ENCODE measurements around the gene SAMHD1.
"Not testable (repeated sequence)": the region's sequence is repeated elsewhere in the genome, so short reads cannot be mapped to it uniquely, and the experiment has no call there.

SAMHD1 gene

DNA sequence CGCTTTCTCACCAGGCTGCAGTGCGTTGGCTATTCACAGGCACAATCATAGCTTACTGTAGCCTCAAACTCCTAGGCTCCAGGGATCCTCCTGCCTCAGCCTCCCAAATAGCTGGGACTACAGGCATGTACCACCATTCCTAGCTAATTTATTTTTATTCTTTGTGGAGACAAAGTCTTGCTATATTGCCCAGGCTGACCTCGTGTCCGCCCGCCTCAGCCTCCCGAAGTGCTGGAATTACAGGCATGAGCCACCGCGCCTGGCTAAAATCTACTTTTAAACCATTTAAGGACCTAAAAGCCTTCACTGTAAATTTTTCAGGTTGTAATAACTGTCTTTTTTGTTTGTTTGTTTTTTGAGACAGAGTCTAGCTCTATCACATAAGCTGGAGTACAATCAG lies 15.2 kb downstream of the SAMHD1 start:
- peaks cover 35% of the 10 kb centered on the region for H3K36me3 Mint-ChIP-seq (ENCODE audit: low read depth)
- no peak overlapping the region for H3K4me3 Mint-ChIP-seq
- H3K27me3 Mint-ChIP-seq = no peaks in the 10 kb centered on the region
- ATAC-seq (no peak), DNase-seq (no peak)
- H3K9me3 Mint-ChIP-seq = no peaks in the 10 kb centered on the region
- peaks cover 46% of the 10 kb centered on the region for H3K4me1 Mint-ChIP-seq
- peak overlapping the region; percentile 22 for H3K27ac Mint-ChIP-seq

DNA sequence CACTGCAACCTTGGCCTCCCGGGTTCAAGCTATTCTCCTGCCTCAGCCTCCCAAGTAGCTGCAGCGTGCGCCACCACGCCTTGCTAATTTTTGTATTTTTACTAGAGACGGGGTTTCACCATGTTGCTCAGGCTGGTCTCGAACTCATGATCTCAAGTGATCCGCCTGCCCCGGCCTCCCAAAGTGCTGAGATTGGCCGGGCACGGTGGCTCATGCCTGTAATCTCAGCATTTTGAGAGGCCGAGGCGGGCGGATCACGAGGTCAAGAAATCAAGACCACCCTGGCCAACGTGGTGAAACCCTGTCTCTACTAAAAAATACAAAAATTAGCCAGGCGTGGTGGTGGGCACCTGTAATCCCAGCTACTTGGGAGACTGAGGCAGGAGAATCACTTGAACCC lies 17.9 kb downstream of the SAMHD1 start:
- H3K27ac Mint-ChIP-seq, H3K4me3 Mint-ChIP-seq, ATAC-seq, H3K9me3 Mint-ChIP-seq, DNase-seq, H3K27me3 Mint-ChIP-seq: not testable (repeated sequence)
- peaks cover 43% of the 10 kb centered on the region for H3K36me3 Mint-ChIP-seq (ENCODE audit: low read depth)
- H3K4me1 Mint-ChIP-seq = peaks cover 47% of the 10 kb centered on the region

DNA sequence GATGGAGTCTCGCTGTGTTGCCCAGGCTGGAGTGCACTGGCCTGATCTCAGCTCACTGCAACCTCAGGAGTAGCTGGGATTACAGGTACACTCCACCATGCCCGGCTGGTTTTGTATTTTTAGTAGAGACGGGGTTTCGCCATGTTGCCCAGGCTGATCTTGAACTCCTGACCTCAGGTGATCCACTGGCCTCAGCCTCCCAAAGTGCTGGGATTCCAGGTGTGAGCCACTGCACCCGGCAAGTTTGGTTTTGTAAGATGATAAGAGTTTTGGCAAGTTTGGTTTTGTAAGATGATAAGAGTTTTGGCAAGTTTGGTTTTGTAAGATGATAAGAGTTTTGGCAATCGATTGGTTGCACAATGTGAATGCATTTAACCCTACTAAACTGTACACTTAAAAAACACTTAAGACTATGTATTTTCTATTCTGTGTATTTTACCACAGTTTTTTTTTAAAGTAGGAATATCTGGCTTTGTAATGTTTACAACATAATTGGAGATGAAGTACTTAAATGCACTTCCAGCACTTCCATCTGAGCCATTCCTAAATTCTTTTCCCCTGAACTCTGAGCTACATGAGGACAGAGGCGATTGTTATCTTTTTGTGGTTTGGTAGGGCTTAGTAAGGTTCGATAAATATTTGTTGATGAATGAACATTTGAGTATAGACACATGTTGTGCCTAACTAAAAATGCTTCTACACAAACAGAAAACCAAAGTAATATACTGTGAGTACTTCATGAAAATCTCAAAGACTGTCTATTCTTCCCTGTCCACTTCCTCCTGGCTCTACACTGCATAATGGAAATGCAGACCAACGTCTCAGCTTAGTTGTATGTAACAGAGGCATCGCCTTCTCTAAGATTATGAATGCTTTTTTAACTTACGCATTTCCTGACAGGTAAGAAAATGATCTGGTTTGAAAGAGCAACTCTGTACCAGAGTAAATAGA lies 18.8 kb downstream of the SAMHD1 start:
- DNase-seq (no peak), ATAC-seq (no peak)
- Mint-ChIP-seq H3K4me3 (no peak overlapping the region), H3K27ac (peak overlapping the region; percentile 35), H3K36me3 (ENCODE audit: low read depth) (peaks cover 46% of the 10 kb centered on the region), H3K4me1 (peaks cover 46% of the 10 kb centered on the region), H3K27me3 (no peaks in the 10 kb centered on the region), H3K9me3 (no peaks in the 10 kb centered on the region)

DNA sequence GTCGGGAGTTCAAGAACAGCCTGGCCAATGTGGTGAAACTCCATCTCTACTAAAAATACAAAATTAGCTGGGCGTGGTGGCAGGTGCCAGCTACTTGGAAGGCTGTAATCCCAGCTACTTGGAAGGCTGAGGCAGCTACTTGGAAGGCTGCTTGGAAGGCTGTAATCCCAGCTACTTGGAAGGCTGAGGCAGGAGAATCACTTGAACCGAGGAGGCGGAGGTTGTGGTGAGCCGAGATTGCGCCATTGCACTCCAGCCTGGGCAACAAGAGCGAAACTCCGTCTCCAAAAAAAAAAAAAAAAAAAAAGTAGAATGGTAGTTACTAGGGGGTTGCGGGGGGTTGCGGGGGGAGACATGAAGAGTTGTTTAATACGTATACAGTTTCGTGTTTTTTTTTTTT lies 19.4 kb downstream of the SAMHD1 start:
- Mint-ChIP-seq H3K36me3 (ENCODE audit: low read depth) (peaks cover 44% of the 10 kb centered on the region), H3K4me1 (peaks cover 39% of the 10 kb centered on the region)
- not testable (repeated sequence) for H3K27me3 Mint-ChIP-seq, H3K27ac Mint-ChIP-seq, H3K9me3 Mint-ChIP-seq, ATAC-seq, H3K4me3 Mint-ChIP-seq, DNase-seq

DNA sequence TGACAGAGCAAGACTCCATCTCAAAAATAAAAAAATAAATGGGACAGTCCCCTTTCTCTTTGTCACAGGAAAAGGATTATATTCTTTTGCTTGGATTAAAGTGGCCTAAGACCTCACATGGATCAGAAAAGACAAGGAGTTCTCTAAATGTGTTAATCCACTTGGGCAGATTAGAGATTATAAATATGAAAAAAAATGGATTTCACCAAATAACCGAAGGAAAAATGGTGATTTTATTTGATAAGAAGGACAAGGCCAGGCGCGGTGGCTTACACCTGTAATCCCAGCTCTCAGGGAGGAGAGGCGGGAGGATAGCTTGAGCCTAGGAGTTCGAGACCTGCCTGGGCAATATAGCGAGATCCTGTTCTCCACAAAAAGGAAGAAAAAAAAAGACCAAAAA lies 21.8 kb downstream of the SAMHD1 start:
- H3K36me3 Mint-ChIP-seq (ENCODE audit: low read depth) = peaks cover 42% of the 10 kb centered on the region
- ATAC-seq (no peak), DNase-seq (no peak)
- no peaks in the 10 kb centered on the region for H3K9me3 Mint-ChIP-seq
- no peak overlapping the region for H3K4me3 Mint-ChIP-seq
- H3K27me3 Mint-ChIP-seq = no peaks in the 10 kb centered on the region
- peaks cover 54% of the 10 kb centered on the region for H3K4me1 Mint-ChIP-seq
- H3K27ac Mint-ChIP-seq = peak overlapping the region; percentile 70

DNA sequence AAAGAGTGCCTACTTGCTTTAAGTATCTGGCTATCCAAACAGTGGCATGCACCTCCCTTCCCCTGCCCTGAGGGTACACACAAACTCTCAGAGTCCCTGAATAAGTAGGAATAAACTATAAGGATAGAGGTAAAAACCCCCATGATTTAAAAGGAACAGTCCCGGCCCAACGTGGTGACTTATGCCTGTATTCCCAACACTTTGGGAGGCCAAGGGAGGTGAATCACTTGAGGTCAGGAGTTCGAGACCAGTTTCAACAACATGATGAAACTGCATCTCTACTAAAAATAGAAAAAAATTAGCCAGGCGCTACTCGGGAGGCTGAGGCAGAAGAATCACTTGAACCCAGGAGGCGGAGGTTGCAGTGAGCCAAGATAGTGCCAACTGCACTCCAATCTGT lies 22.2 kb downstream of the SAMHD1 start:
- Mint-ChIP-seq H3K27me3 (no peaks in the 10 kb centered on the region), H3K9me3 (no peaks in the 10 kb centered on the region), H3K4me3 (no peak overlapping the region), H3K4me1 (peaks cover 58% of the 10 kb centered on the region), H3K27ac (no peak overlapping the region), H3K36me3 (ENCODE audit: low read depth) (peaks cover 42% of the 10 kb centered on the region)
- DNase-seq (no peak), ATAC-seq (no peak)

DNA sequence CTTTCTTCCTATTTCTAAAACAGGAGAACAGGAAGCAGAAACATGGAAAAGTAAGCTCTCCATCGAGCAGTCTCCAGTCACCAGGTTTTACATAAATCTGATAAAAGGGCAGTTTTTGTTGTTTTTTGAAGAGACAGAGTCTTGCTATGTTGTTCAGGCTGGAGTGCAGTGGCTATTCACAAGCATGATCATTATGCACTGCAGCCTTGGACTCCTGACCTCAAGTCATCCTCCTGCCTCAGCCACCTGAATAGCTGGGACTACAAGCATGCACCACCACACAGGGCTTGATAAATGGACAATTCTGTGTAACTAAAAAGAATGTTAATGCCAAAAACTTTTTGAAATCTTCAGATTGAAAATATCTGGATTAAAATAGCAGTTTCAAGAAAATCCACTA lies 23.8 kb downstream of the SAMHD1 start:
- Mint-ChIP-seq H3K4me3 (no peak overlapping the region), H3K9me3 (no peaks in the 10 kb centered on the region), H3K27ac (no peak overlapping the region), H3K4me1 (peaks cover 59% of the 10 kb centered on the region), H3K27me3 (no peaks in the 10 kb centered on the region), H3K36me3 (ENCODE audit: low read depth) (peaks cover 38% of the 10 kb centered on the region)
- ATAC-seq (no peak), DNase-seq (no peak)

DNA sequence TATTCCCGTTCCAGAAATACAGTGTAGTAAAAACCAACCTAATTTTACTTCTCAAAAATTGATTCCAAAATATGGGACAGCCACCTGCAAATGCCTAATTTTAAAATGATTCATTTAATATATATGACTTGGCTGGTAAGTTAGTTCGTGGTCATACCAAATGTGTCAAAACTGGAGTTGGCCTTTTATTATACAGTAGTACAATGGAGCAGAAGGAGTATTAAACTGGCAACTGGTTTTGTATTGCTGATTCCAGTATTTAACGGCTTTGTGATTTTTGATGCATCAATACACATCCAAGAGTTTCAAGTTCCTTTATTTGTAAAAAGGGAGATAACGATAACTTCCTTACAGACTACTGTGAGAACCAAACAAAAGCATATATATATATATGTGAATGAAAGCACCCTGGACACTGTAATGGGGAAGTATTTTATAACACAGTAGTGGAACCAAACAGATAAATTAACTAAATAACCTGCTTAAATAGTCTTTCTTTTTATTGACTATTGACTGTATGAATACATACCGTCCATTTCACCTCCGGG lies 24.8 kb downstream of the SAMHD1 start:
- no peaks in the 10 kb centered on the region for H3K9me3 Mint-ChIP-seq
- no peak for ATAC-seq
- H3K36me3 Mint-ChIP-seq (ENCODE audit: low read depth) = peaks cover 37% of the 10 kb centered on the region
- DNase-seq = no peak
- H3K27me3 Mint-ChIP-seq = no peaks in the 10 kb centered on the region
- H3K4me3 Mint-ChIP-seq = no peak overlapping the region
- H3K27ac Mint-ChIP-seq = no peak overlapping the region
- H3K4me1 Mint-ChIP-seq = peaks cover 52% of the 10 kb centered on the region

DNA sequence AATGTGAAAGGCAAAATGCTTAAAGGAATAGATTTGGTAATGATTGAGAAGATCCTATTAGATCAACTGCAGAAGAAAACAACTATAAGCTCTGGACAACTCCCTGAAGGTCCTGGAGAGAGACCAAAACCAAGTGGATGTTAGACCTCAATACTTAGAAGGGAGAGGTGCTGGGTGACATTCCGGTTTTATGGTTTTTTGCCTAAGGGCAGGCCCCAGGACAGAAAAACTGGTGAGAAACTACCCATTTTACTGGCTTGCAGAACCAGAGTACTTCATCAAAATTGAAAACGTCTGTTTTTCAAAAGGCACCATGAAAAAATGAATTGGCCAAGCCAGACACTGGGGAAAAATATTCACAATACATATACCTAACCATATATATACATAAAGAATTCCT lies 26.3 kb downstream of the SAMHD1 start:
- Mint-ChIP-seq H3K4me3 (no peak overlapping the region), H3K27me3 (no peaks in the 10 kb centered on the region), H3K27ac (no peak overlapping the region), H3K4me1 (peaks cover 38% of the 10 kb centered on the region), H3K36me3 (ENCODE audit: low read depth) (peaks cover 29% of the 10 kb centered on the region), H3K9me3 (no peaks in the 10 kb centered on the region)
- ATAC-seq (no peak), DNase-seq (no peak)

DNA sequence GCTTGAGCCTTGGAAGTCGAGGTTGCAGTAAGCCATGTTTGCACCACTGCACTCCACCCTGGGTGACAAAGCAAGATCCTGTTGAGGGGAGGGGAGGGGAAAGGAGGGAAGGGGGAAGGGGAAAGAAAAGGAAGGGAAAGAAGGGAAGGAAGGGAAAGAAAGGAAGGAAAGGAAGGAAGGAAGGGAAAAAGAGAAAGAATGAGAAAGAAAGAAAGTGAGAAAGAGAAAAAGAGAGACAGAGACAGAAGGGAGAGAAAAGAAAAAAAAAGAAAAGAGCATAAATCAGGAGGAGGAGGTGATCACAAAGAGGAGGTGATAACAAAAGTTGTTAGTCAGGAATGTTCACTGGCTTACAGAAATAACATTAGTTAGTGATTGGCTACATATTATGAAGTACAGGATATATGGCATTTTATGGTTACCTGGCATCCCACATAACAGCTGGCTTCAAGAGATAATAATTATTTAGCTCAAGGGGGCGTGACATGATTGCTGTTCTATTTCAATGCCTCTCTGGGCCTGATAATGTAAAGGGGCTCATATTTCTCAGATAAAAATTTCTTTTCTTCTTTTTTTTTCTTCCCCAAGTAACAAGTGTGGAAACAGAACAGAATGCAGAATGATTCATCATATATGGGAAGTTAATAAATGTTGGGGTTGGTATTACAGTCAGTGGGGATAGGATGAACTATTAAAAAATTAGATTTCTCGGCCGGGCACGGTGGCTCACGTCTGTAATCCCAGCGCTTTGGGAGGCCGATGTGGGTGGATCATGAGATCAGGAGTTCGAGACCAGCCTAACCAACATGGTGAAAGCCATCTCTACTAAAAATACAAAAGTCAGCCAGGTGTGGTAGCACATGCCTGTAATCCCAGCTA lies 27.1 kb downstream of the SAMHD1 start:
- peak overlapping the region; percentile 43 for H3K27ac Mint-ChIP-seq
- H3K4me3 Mint-ChIP-seq = no peak overlapping the region
- peaks cover 26% of the 10 kb centered on the region for H3K36me3 Mint-ChIP-seq (ENCODE audit: low read depth)
- DNase-seq (no peak), ATAC-seq (no peak)
- peaks cover 34% of the 10 kb centered on the region for H3K4me1 Mint-ChIP-seq
- no peaks in the 10 kb centered on the region for H3K27me3 Mint-ChIP-seq
- no peaks in the 10 kb centered on the region for H3K9me3 Mint-ChIP-seq

DNA sequence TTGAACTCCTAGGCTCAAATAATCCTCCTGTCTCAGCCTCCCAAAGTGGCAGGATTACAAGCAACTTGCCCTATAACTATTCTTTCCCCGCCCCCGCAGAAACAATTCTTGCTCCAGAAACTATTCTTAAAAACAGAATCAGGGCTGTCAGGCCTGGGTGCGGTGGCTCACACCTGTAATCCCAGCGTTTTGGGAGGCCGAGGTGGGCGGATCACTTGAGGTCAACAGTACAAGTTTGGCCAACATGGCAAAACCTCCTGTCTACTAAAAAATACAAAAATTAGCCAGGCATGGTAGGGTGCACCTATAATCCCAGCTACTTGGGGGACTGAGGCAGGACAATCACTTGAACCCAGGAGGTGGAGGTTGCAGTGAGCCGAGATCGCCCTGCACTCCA lies 31.2 kb downstream of the SAMHD1 start:
- Mint-ChIP-seq H3K36me3 (ENCODE audit: low read depth) (peaks cover 7% of the 10 kb centered on the region), H3K9me3 (no peaks in the 10 kb centered on the region), H3K4me3 (no peak overlapping the region), H3K27me3 (no peaks in the 10 kb centered on the region), H3K4me1 (peaks cover 20% of the 10 kb centered on the region), H3K27ac (no peak overlapping the region)
- DNase-seq = no peak
- ATAC-seq = no peak

DNA sequence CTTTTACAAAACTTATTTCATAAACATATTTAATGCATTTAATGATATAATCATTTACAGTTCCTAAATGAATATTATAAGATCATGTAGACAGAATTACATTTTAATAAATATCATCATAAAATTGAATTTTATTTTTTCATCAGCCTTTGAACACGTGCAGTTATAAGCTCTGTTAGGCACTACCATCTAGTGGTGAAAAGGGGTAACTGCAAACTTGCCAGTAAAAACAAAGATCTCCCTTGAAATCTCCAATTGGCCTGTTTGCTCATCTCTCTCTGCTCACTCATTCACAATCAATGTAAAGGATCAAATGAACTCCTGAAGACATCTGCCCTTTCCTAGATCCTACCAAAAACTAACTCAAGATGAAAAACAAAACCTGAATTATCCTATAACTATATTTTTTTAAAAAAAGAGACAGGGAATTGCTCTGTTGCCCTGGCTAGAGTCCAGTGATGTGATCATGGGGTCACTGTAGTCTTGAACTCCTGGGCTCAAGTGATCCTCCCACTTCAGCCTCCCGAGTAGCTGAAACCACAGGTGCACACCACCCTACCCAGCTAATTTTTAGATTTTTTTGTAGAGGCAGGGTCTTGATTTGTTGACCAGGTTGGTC lies 31.7 kb downstream of the SAMHD1 start:
- peak; percentile 17 for DNase-seq
- Mint-ChIP-seq H3K27ac (no peak overlapping the region), H3K27me3 (no peaks in the 10 kb centered on the region), H3K36me3 (ENCODE audit: low read depth) (peaks cover 12% of the 10 kb centered on the region), H3K4me1 (peaks cover 16% of the 10 kb centered on the region), H3K4me3 (no peak overlapping the region), H3K9me3 (no peaks in the 10 kb centered on the region)
- peak; percentile 65 for ATAC-seq

DNA sequence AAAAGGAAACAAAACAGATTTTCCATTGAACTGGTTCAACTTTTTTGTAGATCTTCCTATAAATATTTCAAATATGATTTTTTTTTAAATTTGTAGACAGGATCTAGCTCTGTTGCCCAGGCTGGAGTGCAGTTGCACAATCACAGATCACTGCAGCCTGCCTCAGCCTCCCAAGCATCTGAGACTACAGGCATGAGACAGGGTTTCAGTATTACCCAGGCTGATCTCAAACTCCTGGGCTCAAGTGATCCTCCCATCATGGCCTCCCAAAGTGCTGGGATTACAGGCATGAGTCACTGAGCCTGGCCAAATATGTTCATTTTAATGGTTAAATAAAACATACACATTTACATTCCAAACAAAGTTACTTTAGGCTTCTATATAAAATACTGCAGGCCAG lies 33.6 kb downstream of the SAMHD1 start:
- DNase-seq = no peak
- H3K9me3 Mint-ChIP-seq = no peaks in the 10 kb centered on the region
- H3K27ac Mint-ChIP-seq = no peak overlapping the region
- no peak for ATAC-seq
- H3K4me3 Mint-ChIP-seq = no peak overlapping the region
- H3K4me1 Mint-ChIP-seq = peaks cover 6% of the 10 kb centered on the region
- H3K27me3 Mint-ChIP-seq = no peaks in the 10 kb centered on the region
- H3K36me3 Mint-ChIP-seq (ENCODE audit: low read depth) = peaks cover 22% of the 10 kb centered on the region

DNA sequence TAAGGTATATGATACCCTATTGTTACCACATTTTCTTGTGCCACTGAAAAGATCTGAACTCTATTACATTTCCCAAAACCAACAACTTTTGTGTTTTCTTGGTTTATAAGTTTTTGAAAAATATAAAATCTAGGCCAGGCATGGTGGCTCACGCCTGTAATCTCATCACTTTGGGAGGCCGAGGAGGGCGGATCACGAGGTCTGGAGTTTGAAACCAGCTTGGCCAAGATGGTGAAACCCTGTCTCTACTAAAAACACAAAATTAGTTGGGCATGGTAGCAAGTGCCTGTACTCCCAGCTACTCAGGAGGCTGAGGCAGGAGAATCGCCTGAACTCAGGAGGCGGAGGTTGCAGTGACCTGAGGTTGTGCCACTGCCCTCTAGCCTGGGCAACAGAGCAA lies 34.3 kb downstream of the SAMHD1 start:
- peaks cover 24% of the 10 kb centered on the region for H3K36me3 Mint-ChIP-seq (ENCODE audit: low read depth)
- H3K9me3 Mint-ChIP-seq = no peaks in the 10 kb centered on the region
- no peak overlapping the region for H3K4me3 Mint-ChIP-seq
- no peaks in the 10 kb centered on the region for H3K27me3 Mint-ChIP-seq
- H3K27ac Mint-ChIP-seq = no peak overlapping the region
- no peak for DNase-seq
- ATAC-seq = no peak
- H3K4me1 Mint-ChIP-seq = peaks cover 6% of the 10 kb centered on the region
